Measurements from ENCODE around the gene SYTL3. TPM values are rescaled to one million over a fixed set of nuclear protein-coding genes. Genes with fewer than 3 reads are reported as not detected.

SYTL3 gene
- total RNA-seq, 3 donors from 2014 or later (not counting 1 experiment from before 2014, with no cell fraction given), result 84.1 to 143 (median 89.0) TPM

GRCh38 chr6:158628542-158628941 lies 21.3 kb upstream of the SYTL3 start:
- Histone ChIP-seq H3K9me3 (ENCODE audit: control insufficient read depth, insufficient read depth, low read length) (no peaks in the 10 kb centered on the region), H3K27me3 (ENCODE audit: control insufficient read depth, insufficient read depth, low read length) (no peaks in the 10 kb centered on the region), H3K27ac (ENCODE audit: low read length) (no peak overlapping the region), H3K4me1 (ENCODE audit: control insufficient read depth, insufficient read depth, low read length) (peaks cover 3% of the 10 kb centered on the region), H3K4me3 (ENCODE audit: low read length) (no peak overlapping the region), H3K36me3 (ENCODE audit: control insufficient read depth, insufficient read depth, low read length) (peaks cover 82% of the 10 kb centered on the region)
- H3K27ac Mint-ChIP-seq, result peak overlapping the region in 1 of 2 donors; percentile 82
- no peak for ATAC-seq
- peaks cover 49 to 54% of the 10 kb centered on the region in 2 donors for H3K4me1 Mint-ChIP-seq
- no peak for TF ChIP-seq CTCF (IDR thresholded peaks at IDR 0.05)
- DNase-seq, result no peak
- H3K4me3 Mint-ChIP-seq, result no peak overlapping the region
- H3K9me3 Mint-ChIP-seq, result peaks cover 4 to 6% of the 10 kb centered on the region in 2 donors
- no peaks in the 10 kb centered on the region for H3K27me3 Mint-ChIP-seq (ENCODE audit: low read depth in 2 of 2)
- WGBS (ENCODE audit: insufficient coverage), result 95% methylated on average over 17 of the region's 17 CpGs
- intact Hi-C loops (cut with micrococcal nuclease), result no loop called here
- H3K36me3 Mint-ChIP-seq, result peaks cover 21% of the 10 kb centered on the region

- H3K4me1 Mint-ChIP-seq, result peaks cover 50 to 56% of the 10 kb centered on the region in 2 donors
- no peaks in the 10 kb centered on the region for H3K9me3 ChIP-seq (ENCODE audit: control insufficient read depth, insufficient read depth, low read length)
- TF ChIP-seq CTCF (IDR thresholded peaks at IDR 0.05), result no peak
- WGBS (ENCODE audit: insufficient coverage), result 87% methylated on average over 19 of the region's 20 CpGs
- intact Hi-C loops (cut with micrococcal nuclease), result no loop called here
- H3K9me3 Mint-ChIP-seq, result peaks cover 4 to 6% of the 10 kb centered on the region in 2 donors
- H3K27me3 ChIP-seq (ENCODE audit: control insufficient read depth, insufficient read depth, low read length), result no peaks in the 10 kb centered on the region
- DNase-seq (peak in 1 of 2 donors; percentile 68), ATAC-seq (peak in 1 of 3 donors; percentile 40)
- H3K4me3 ChIP-seq (ENCODE audit: low read length), result no peak overlapping the region
- peak overlapping the region; percentile 77 to 91 for H3K27ac Mint-ChIP-seq
- no peak overlapping the region for H3K27ac ChIP-seq (ENCODE audit: low read length)
- no peaks in the 10 kb centered on the region for H3K27me3 Mint-ChIP-seq (ENCODE audit: low read depth in 2 of 2)
- H3K36me3 ChIP-seq (ENCODE audit: control insufficient read depth, insufficient read depth, low read length), result peaks cover 77% of the 10 kb centered on the region
- peaks cover 21% of the 10 kb centered on the region for H3K36me3 Mint-ChIP-seq
- H3K4me3 Mint-ChIP-seq, result no peak overlapping the region
- H3K4me1 ChIP-seq (ENCODE audit: control insufficient read depth, insufficient read depth, low read length), result peaks cover 3% of the 10 kb centered on the region
Measured at GRCh38 chr6:158629367-158630221, 20.3 kb upstream of the SYTL3 start.

- intact Hi-C loops (cut with micrococcal nuclease), result no loop called here
- ATAC-seq (no peak), DNase-seq (no peak)
- 86% methylated on average over 19 of the region's 19 CpGs for WGBS (ENCODE audit: insufficient coverage)
- peaks cover 72% of the 10 kb centered on the region for H3K36me3 ChIP-seq (ENCODE audit: control insufficient read depth, insufficient read depth, low read length)
- peaks cover 4 to 6% of the 10 kb centered on the region in 2 donors for H3K9me3 Mint-ChIP-seq
- no peaks in the 10 kb centered on the region for H3K9me3 ChIP-seq (ENCODE audit: control insufficient read depth, insufficient read depth, low read length)
- H3K4me3 ChIP-seq (ENCODE audit: low read length), result no peak overlapping the region
- H3K4me1 ChIP-seq (ENCODE audit: control insufficient read depth, insufficient read depth, low read length), result peaks cover 14% of the 10 kb centered on the region
- H3K27me3 Mint-ChIP-seq (ENCODE audit: low read depth in 2 of 2), result no peaks in the 10 kb centered on the region
- H3K27ac ChIP-seq (ENCODE audit: low read length), result no peak overlapping the region
- peaks cover 15% of the 10 kb centered on the region for H3K36me3 Mint-ChIP-seq
- TF ChIP-seq CTCF (IDR thresholded peaks at IDR 0.05), result no peak
- H3K27ac Mint-ChIP-seq, result peak overlapping the region; percentile 71 to 91
- H3K4me1 Mint-ChIP-seq, result peaks cover 56 to 63% of the 10 kb centered on the region in 2 donors
- H3K27me3 ChIP-seq (ENCODE audit: control insufficient read depth, insufficient read depth, low read length), result no peaks in the 10 kb centered on the region
- no peak overlapping the region for H3K4me3 Mint-ChIP-seq
Measured at GRCh38 chr6:158630938-158631616, 18.8 kb upstream of the SYTL3 start.
